HG02884 (cell line): ENCODE data around the gene FBXW7.

Experiments used
- ATAC-seq: cut with Tn5 transposase; IDR thresholded peaks from one replicate; pipeline ENCODE4 v1.9.1; 2021; ENCODE audit warnings: mild to moderate bottlenecking, moderate library complexity; ENCODE audit not compliant: unreplicated experiment

Gene FBXW7

DNA sequence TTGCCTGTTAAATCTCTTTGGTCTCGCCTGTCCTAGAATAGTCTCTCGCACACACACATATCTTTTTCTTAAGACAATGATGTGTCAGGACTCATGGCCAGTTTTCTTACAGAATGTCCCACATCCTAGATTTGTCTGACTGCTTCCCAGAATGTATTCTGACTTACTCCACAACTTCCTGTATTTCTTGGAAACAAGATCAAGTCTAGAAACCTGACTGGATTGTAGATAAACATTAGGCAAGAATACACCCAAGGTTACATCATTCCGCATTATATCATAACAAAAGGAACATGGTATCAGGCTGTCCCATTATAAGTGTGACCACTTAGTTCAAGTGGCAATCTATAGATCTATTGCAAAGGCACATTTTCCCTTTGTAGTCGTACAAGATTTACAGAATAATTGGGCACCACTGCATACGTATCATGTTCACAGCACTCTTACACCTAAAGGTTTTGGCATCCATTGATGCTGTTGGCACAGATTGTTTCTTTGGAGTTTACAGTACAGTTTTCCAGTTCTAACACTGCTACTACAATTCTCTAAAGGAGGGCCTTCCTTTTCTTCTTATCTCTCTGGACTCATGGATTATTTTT is 56.4 kb downstream of the FBXW7 start:
- ATAC-seq, result no peak

DNA sequence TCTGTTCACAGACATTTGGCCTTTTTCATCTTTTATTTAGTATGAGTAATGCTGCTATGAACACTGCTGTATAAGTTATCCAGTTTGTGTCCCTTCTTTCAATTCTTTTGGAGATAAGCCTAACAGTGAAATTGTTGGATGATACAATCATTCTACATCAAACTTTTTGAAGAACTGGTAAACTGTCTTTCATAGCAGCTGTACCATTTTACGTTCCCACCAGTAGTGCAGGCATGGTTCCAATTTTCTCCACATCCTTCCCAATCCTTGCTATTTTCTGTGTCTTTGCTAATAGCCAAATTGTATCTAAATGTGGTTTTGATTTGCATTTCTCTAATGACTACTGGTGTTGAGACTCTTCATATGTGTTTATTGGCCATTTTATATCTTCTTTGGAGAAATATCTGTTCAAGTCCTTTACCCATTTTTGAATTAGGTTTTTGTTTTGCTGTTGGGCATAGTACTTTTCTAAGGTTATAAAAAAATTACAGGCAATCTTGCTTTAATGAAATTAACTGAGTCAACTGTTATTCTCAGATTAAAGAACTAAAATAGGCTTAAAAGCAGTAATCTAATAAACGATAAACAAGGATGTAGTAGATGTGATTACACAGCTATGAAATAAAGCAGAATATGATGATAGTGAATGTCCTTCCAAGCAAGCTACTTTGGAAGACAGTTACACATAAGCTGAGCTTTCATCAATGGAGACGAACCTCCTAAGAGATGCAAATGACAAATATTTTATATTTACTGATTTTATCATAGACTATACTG is 57.2 kb downstream of the FBXW7 start:
- ATAC-seq, result no peak

DNA sequence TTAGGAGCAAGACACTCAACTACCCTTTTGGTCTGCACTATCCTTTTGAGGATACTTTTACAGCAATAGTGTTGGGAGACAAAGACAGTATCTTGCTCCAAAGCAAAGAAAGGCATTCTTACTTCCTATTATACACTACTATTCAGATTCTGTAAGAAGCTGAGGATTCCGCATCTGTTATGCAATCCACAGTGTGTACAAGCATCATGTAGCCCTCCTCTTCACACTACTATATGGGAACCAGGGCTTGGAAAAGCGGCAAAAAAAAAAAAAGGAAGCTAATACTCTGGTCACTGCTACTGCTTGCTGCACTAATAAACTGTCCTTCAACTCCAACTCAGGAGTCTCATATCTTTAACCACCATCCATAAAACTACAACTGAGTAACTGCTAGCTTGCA is 59.1 kb downstream of the FBXW7 start:
- ATAC-seq, result no peak

DNA sequence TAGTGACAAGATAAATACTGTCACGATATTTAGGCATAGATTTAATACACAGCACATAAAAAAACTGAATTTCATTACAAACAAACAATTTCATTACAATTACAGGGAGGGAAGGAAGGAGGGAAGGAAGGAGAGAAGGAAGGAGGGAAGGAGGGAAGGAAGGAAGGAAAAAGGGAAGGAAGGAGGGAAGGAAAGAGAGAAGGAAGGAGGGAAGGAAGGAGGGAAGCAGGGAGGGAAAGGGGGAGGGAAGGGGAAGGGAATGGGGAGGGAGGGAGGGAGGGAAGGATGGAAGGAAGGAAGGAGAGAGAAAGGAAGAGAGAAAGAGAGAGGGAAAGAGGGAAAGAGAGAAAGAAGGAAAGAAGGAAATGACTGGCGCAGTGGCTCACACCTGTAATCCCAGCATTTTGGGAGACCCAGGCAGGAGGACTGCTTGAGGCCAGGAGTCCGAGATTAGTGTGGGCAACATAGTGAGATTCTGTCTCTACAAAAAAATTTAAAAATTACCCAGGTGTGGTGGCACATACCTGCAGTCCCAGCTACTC is 64.6 kb downstream of the FBXW7 start:
- ATAC-seq, result no peak

DNA sequence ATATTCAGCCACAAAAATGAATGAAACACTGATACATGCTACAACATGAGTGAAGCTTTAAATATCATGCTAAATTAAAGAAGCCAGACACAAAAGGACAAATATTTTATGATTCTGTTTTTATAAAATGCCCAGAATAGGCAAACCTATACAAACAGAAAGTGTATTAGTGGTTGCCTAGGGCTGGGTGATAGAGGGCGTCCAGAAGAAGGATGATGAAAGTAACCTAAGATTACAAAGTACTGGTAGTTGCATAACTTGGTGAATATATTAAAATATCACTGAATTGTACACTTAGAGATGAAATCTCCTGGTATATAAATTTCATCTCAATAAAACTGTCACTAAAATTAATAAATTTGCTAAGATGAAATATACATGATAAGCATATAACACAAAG is 67.5 kb downstream of the FBXW7 start:
- ATAC-seq, result no peak

DNA sequence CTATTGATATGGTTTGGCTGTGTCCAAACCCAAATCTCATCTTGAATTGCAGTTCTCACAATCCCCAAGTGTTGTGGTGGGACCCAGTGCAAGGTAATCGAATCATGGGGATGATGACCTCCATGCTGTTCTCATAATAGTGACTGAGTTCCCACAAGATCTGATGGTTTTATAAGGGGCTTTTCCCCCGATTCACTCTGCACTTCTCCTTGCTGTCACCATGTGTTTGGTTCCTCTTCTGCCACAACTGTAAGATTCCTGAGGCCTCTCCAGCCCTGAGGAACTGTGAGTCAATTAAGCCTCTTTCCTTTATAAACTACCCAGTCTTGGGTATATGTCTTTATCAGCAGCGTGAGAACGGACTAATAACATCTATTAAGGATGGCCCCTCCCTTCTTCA is 68.8 kb downstream of the FBXW7 start:
- ATAC-seq, result no peak

DNA sequence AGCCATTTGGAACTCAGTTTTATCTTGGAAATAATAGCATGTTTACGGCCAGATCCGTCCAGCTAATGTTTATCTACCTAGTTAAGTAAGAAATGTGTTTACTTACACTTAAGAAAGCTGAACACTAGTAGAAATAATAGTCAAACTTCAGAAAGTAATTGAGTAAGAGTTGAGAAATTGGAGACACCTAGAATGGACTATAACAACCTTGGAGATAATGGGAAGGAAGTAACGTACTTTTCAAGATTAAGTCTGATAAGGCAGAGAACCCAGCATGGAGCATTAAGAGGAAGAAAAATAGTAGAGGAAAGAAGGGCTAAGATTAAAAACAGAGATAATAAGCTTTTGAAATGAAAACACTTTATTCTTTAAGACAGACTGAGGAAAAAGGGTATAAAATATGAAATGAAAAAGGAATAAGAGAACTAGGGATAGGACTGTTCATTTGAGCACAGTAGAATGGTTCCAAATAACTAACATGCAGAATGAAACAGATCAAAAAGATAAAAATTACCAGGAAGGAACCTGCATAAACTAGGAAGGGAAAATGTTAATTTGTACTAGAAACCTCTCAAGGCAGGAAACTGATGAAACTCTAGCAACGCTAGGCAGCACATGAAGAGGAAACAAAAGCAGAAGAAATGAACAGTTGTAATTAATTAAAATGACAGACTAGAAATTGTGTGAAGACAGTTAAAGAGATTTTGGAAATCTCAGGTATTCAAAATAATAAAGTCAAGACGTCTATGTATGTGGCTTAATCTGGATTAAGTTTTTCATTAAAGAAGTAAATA is 71.7 kb downstream of the FBXW7 start:
- ATAC-seq, result no peak

DNA sequence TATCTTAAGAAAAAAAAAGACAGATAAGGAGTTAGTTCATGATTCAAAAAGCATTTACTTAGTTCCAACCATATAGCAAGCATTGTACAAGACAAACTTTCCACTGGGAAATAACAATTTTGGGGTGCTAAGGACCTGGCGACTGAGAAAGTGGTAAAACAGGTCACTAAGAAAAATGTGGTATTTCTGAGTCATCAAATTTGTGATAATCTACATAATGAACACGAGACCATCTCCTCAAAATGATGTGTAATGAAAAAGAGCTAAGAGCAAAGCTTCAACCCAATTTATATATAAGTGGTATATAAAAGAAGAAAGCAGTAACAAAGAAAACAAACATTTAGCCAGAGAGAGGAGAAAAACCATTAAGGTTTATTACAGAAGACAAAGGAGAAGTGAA is 72.3 kb downstream of the FBXW7 start:
- no peak for ATAC-seq

DNA sequence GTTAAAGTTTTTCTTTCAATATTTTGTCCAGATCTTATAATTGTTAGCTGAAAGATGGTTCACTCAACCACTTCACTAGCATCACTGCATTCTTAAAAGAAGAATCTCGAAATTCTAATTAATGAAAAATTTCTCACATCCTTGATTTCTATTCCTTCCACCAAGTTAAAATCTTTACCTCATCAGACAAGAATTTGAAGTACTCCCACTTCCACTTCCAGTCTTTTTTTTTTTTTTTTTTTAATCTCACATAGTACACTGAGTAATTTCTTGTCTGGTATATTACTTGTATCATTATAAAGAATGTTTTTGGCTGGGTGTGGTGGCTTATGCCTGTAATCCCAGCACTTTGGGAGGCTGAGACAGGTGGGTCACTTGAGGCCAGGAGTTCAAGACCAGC is 73.2 kb downstream of the FBXW7 start:
- no peak for ATAC-seq

DNA sequence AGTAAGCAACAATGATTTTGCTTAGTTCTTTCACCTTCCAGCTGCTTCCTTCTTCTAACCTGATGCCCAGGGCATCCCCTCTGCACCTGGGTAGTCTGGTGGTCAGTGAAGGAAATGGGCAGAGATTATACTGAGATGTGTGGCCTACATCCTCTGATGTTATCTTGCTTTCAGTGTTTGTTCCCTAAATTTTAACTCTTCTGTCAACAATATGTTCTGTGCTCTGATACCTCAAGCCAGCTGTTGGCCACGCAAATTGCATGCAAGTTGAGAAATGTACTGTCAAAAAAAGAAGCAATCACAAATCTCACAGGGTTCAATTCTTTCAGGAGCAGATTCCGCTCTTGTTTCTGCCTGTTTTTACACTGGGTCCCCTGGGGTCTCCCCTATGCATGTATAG is 73.8 kb downstream of the FBXW7 start:
- peak; percentile 55 for ATAC-seq

DNA sequence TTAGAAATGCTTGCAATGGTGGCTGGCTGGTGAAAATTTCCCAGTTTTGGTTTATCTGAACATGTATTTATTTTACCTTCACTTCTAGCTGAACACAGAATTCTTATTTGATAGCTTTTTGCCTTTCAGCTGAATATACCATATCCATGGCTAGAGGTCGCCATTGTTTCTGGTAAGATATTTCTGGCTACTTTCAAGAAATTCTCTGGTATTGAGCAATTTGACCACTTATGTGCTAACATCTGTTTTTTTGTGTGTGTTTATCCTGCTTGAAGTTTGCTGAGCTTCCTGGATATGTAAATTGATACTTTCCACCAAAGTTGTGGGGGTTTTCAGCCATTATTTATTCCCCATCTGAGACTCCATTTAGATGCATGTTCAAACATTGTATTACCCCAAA is 75.4 kb downstream of the FBXW7 start:
- ATAC-seq, result no peak

DNA sequence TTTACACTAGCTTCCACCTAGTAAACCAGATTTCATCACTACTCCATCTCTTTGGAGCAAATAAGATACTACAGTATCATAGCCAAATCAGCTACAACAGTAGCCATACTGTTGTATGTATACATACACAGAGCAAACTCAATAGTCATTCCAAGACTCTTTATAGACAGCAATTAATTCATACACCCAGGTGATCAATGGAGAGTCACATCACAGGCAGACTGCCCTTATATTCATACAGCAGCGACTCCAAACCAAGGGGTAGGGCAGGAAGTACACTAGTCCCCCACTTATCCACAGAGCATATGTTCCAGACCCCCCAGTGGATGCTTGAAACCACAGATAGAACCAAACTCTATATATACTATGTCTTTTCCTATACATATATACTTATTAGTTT is 76.6 kb downstream of the FBXW7 start:
- ATAC-seq, result no peak

DNA sequence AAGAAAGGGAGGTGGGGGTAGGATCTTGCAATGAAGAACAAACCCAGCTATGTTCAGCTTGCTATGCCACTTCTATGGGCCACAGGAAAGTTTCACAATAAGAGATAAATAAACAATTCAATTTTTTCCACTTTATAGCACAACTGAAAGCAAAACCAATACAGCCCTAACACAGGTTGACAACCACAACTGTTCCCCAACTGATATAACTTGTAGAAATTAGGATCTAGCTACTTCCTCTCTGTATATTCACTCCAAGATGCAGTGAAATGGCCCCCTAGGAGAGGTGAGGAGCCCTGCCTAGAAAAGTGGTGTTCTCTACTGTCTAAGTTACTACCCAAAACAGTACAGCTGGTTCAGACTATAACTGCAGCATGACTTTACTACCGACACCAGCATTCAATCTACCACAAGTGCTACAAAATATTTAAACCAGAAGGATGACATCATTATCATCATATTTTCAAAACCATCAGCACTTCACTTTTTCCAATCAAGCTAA is 77.0 kb downstream of the FBXW7 start:
- ATAC-seq, result peak; percentile 34

DNA sequence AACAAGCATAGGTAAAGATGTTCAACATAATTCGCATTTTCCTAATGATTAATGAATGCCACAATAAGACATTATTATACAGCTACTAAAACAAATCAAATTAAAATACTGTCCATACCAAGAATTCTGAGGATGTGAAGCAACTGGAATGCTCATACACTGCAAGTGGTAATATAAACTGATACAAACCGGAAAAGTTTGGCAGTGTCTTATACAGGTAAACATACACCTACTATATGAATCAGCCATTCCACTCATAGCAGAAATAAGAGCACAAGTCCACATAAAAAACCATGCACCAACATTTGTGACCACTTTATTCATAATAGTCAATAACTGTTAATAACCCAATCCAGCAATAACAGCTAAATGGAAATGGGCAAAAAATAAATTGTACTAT is 79.3 kb downstream of the FBXW7 start:
- no peak for ATAC-seq

DNA sequence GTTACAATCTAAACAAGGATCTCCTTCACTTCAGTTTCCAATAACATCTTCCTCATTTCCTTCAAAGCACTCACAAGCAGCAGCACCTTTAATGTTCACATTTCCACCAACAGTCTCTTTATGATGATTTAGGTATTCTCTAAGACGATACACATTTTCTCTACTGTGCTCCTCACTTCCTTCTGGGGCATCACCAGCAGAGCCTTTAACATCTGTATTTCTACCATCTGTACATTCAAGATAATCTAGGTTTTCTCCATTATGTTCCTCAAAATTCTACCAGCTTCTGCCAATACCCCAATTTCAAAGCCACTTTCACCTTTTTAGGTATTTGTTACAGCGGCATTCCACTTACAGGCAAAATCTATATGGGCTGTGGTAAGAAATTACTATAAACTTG is 80.6 kb downstream of the FBXW7 start:
- no peak for ATAC-seq

DNA sequence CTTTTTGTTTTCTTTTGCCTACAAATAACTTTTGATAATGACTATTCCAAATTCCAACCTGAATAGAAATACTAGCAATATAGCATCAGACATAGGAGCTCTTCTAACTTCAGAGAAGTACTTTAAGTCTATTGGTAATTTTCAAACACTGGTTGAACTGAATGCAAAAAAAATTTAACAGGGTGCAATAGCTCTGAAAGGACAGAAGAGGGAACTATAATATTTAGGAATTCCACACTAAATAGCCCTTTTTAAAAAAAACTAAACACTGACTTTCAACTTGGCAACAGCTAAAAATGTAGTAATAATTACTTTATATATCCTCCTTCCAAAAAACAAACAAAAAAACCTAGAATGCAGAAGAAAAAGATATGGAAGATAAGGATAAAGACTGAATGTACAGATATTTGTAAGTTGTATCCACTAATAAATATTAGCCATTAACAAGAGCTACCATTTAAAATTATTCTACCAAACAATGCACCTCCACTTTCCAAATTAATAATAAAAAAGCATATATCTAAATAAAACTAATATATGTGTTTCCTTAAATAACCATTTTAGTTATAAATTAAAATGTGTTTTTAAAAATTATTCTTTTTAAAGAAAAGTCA is 81.4 kb downstream of the FBXW7 start:
- no peak for ATAC-seq

DNA sequence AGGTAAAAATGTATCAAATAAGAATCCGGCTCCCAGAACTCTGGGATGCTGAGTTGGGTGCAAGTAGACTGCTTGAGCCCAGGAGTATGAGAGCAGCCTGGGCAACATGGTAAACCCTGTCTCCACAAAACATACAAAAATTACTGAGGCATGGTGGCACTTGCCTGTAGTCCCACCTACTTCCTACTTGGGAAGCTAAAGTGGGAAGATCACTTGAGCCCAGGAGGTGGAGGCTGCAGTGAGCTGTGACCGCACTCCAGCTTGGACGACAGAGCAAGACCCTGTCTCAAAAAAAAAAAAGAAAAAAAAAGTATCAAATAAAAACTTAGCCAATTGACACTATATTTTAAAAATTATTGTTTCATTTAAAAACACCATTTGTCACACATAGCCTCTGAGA is 84.4 kb downstream of the FBXW7 start:
- no peak for ATAC-seq

DNA sequence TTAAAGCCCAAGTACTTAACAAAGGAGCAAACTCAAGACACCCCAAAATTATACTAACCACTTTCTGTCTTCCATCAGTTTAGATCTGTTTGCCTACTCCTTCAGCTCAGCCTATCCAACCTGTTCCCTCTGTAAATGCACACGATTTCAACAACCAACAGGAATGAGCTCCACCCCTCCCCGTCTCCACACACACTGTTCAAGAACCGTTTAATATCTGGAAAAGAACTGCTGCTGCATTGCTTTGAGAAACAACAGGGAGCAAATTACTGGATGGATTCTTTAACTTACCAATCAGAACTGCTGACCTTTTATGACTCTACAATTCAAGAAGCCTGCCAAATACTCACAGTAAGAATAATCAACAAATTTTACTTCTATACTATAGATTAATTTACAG is 87.0 kb downstream of the FBXW7 start:
- ATAC-seq, result no peak

DNA sequence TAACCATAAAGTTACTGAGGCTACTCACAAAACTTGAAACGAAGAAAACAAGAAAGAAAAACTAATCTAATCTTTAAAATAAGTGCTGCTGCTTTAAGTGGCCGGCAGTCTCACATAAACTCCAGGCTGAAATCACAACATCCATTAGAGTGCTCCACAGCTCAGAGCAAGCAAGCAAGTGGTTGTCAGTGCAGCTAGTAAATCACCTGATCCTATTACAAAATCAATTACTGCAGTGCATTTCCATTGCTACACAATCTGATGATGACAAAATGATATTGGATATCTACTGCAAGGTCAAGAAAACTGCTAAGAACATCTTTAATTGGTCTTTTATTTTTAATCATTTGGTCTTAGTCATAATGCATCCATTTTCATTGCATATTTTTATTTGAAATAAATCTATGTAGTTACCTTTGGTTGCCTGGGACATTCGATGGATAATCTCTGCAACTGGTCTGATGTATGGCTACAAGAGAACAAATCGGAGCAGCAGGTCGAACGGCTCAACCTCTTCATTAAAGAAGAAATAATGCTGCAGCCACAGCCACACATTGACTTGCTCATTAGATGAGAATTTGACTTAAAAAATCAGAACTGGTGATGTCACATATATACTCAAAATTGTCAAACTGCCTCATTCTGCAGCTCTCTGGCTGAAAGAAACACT is 87.7 kb downstream of the FBXW7 start:
- ATAC-seq, result no peak

DNA sequence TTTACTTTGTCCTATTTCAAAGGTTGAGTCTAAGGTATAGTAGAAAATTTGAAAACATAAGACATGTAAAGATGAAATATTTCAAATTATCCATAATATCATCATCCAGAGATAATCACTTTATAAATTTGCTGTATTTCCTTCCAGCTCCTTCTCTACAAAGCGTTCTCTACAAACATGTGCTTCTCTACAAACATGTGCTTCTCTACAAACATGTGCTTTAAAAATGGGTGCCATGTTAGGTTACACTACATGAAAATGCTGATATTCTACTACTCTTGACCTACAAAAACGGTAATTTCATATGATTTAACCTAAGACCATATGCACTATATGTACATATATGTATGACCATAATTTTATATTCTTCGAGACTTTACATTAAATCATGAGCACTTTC is 92.0 kb downstream of the FBXW7 start:
- no peak for ATAC-seq

DNA sequence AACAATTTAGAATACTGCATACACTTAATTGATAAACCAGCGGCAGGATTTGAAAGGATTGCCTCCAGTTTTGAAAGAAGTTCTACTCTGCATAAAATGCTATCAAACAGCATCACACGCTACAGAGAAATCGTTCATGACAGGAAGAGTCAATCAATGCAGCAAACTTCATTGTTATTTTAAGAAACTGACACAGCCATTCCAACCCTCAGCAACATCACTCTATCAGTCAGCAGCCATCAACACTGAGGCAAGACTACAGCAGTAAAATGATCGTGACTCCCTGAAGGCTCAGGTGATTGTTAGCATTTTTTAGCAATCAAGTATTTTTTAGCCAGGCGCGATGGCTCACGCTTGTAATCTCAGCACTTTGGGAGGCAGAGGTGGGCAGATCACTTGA is 98.3 kb downstream of the FBXW7 start:
- ATAC-seq, result no peak
